SK-N-SH (cell line): ENCODE data around the gene AIFM3. TPM values are rescaled to one million over a fixed set of nuclear protein-coding genes. Genes with fewer than 3 reads are reported as not detected.

Source experiments
- CTCF ChIA-PET: fragments of 300-600, 350-600 bp; formaldehyde crosslinking; extraction: SDS; loops from one replicate; lab custom pipeline; 2021; lab: Yijun Ruan, JAX
- POLR2A ChIA-PET: fragments of 350-600 bp; sonication (Branson Sonifier 250); formaldehyde crosslinking; extraction: SDS; loops from one replicate; lab custom pipeline; 2020; ENCODE audit warnings: antibody characterized with exemption, inconsistent platforms; lab: Yijun Ruan, JAX
- DNase-seq: peaks from one replicate; pipeline ENCODE4 v3.0.0; 2012
- H2AFZ ChIP-seq: fragments of 200-600 bp; sonication (generic); 2 replicates; pipeline ENCODE4 v1.8.1; 2016; ENCODE audit warnings: antibody characterized with exemption, mild to moderate bottlenecking, low read depth
- H3F3A ChIP-seq: fragments of 200-600 bp; sonication (generic); replicated peaks from 2 replicates; pipeline ENCODE3; 2016; ENCODE audit warnings: antibody characterized with exemption, mild to moderate bottlenecking; ENCODE audit not compliant: insufficient read depth
- H3K27ac ChIP-seq, 2 experiments: fragments of 200-500 bp in 1 of 2; fragments of 200-600 bp in 1 of 2; sonication (Bioruptor generic) in 1 of 2; sonication (generic), shearing (Covaris generic) in 1 of 2; 2 replicates each; pipeline versions ENCODE4 v1.5.1 to v1.6.1; 2014 to 2016; ENCODE audit warnings: low read depth in 2 of 2, inconsistent platforms in 1 of 2, low read length in 1 of 2, mild to moderate bottlenecking in 1 of 2, mixed read lengths in 1 of 2
- H3K27me3 ChIP-seq: fragments of 200-600 bp; sonication (generic), shearing (Covaris generic); 2 replicates; pipeline ENCODE4 v1.6.1; 2016; ENCODE audit warnings: mixed run types; ENCODE audit not compliant: insufficient read depth
- H3K36me3 ChIP-seq, 2 experiments: fragments of 200-500 bp in 1 of 2; fragments of 200-600 bp in 1 of 2; sonication (Bioruptor generic) in 1 of 2; sonication (generic) in 1 of 2; replicated peaks in 1 of 2; 2 replicates each; pipeline versions ENCODE3 to v1.5.1; 2014 to 2016; ENCODE audit warnings: low read length in 1 of 2, mild to moderate bottlenecking in 1 of 2; ENCODE audit not compliant: insufficient read depth in 2 of 2, control insufficient read depth in 1 of 2
- H3K4me1 ChIP-seq, 2 experiments: fragments of 200-500 bp in 1 of 2; fragments of 200-600 bp in 1 of 2; sonication (Bioruptor generic) in 1 of 2; sonication (generic), shearing (Covaris generic) in 1 of 2; 2 replicates each; pipeline versions ENCODE4 v1.5.1 to v1.6.1; 2014 to 2016; ENCODE audit warnings: low read depth in 1 of 2, low read length in 1 of 2, mixed run types in 1 of 2; ENCODE audit not compliant: insufficient read depth in 2 of 2, control insufficient read depth in 1 of 2
- H3K4me2 ChIP-seq: fragments of 200-600 bp; sonication (generic), shearing (Covaris generic); 2 replicates; pipeline ENCODE4 v1.6.1; 2017; ENCODE audit warnings: mixed run types
- H3K4me3 ChIP-seq, 2 experiments: fragments of 200-500 bp in 1 of 2; fragments of 200-600 bp in 1 of 2; sonication (Bioruptor generic) in 1 of 2; sonication (generic), shearing (Covaris generic) in 1 of 2; 2 replicates each; pipeline versions ENCODE4 v1.5.1 to v1.8.1; 2014 to 2016; ENCODE audit warnings: low read depth in 2 of 2, inconsistent platforms in 1 of 2, low read length in 1 of 2, mild to moderate bottlenecking in 1 of 2, mixed read lengths in 1 of 2, moderate library complexity in 1 of 2
- H3K79me2 ChIP-seq: fragments of 200-600 bp; sonication (generic); 2 replicates; pipeline ENCODE4 v1.8.1; 2017; ENCODE audit warnings: mild to moderate bottlenecking; ENCODE audit not compliant: insufficient read depth
- H3K9ac ChIP-seq: fragments of 200-600 bp; sonication (generic); 2 replicates; pipeline ENCODE4 v1.6.1; 2017; ENCODE audit warnings: mixed run types
- H3K9me2 ChIP-seq: fragments of 200-600 bp; sonication (generic); 2 replicates; pipeline ENCODE4 v1.6.1; 2017; ENCODE audit warnings: mixed run types
- H3K9me3 ChIP-seq: fragments of 200-600 bp; sonication (generic); 2 replicates; pipeline ENCODE4 v1.6.1; 2017; ENCODE audit warnings: mixed run types, mild to moderate bottlenecking, moderate library complexity
- H4K20me1 ChIP-seq: fragments of 200-600 bp; sonication (generic); 2 replicates; pipeline ENCODE4 v1.6.1; 2017; ENCODE audit warnings: mild to moderate bottlenecking, mixed run types; ENCODE audit not compliant: insufficient read depth
- CHD2 ChIP-seq: fragments of 150-350 bp; IDR thresholded peaks from 2 replicates; pipeline ENCODE4 v1.6.1; 2018; ENCODE audit warnings: low read length; ENCODE audit not compliant: partially characterized antibody
- CTCF ChIP-seq: fragments of 200-600 bp; sonication (generic); IDR thresholded peaks from 2 replicates; pipeline ENCODE4 v1.6.1; 2017; ENCODE audit warnings: antibody characterized with exemption, mild to moderate bottlenecking, moderate library complexity
- ELF1 ChIP-seq: IDR thresholded peaks from 2 replicates; pipeline ENCODE4 v1.4.0; 2012
- EZH2phosphoT487 ChIP-seq: fragments of 200-600 bp; sonication (generic); IDR thresholded peaks from 2 replicates; pipeline ENCODE4 v1.6.1; 2017; ENCODE audit warnings: low read depth, mixed run types, mild to moderate bottlenecking, antibody characterized with exemption, moderate library complexity, borderline replicate concordance
- FOSL2 ChIP-seq: IDR thresholded peaks from 2 replicates; pipeline ENCODE4 v1.4.0; 2012; ENCODE audit warnings: low read depth, mild to moderate bottlenecking, moderate library complexity, borderline replicate concordance
- GABPA ChIP-seq: IDR thresholded peaks from 2 replicates; pipeline ENCODE4 v1.4.0; 2012; ENCODE audit warnings: low read depth, mild to moderate bottlenecking
- JUND ChIP-seq: IDR thresholded peaks from 2 replicates; pipeline ENCODE4 v1.4.0; 2012
- MAX ChIP-seq: IDR thresholded peaks from 2 replicates; pipeline ENCODE4 v1.4.0; 2012; ENCODE audit warnings: low read depth
- NFIC ChIP-seq: IDR thresholded peaks from 2 replicates; pipeline ENCODE4 v1.4.0; 2012; ENCODE audit warnings: borderline replicate concordance
- NRF1 ChIP-seq: IDR thresholded peaks from 2 replicates; pipeline ENCODE4 v1.6.1; 2012; ENCODE audit warnings: low read depth, mild to moderate bottlenecking, low read length
- POLR2AphosphoS5 ChIP-seq: IDR thresholded peaks from 2 replicates; pipeline ENCODE4 v1.6.1; 2012; ENCODE audit warnings: low read depth, low read length
- RAD21 ChIP-seq: IDR thresholded peaks from 2 replicates; pipeline ENCODE4 v1.6.1; 2012; ENCODE audit warnings: mild to moderate bottlenecking, low read length
- REST ChIP-seq: IDR thresholded peaks from 2 replicates; pipeline ENCODE4 v1.6.1; 2012; ENCODE audit warnings: mild to moderate bottlenecking, low read depth, low read length, moderate library complexity
- RFX5 ChIP-seq: IDR thresholded peaks from 2 replicates; pipeline ENCODE4 v1.6.1; 2012; ENCODE audit warnings: mild to moderate bottlenecking, improper control_type of control experiment, low read length
- SMC3 ChIP-seq: IDR thresholded peaks from 2 replicates; pipeline ENCODE4 v1.6.1; 2012; ENCODE audit warnings: low read depth, low read length, improper control_type of control experiment
- TAF1 ChIP-seq: IDR thresholded peaks from 2 replicates; pipeline ENCODE4 v1.6.1; 2012; ENCODE audit warnings: low read depth, mild to moderate bottlenecking, low read length, moderate library complexity, borderline replicate concordance
- TEAD4 ChIP-seq: IDR thresholded peaks from 2 replicates; pipeline ENCODE4 v1.4.0; 2012; ENCODE audit warnings: mild to moderate bottlenecking, borderline replicate concordance; ENCODE audit not compliant: insufficient read depth
- USF1 ChIP-seq: IDR thresholded peaks from 2 replicates; pipeline ENCODE4 v1.4.0; 2012; ENCODE audit warnings: low read depth, borderline replicate concordance
- USF2 ChIP-seq: fragments of 150-350 bp; IDR thresholded peaks from 2 replicates; pipeline ENCODE4 v1.6.1; 2017; ENCODE audit warnings: antibody characterized with exemption, low read length, low read depth, borderline replicate concordance
- ZBTB33 ChIP-seq: IDR thresholded peaks from 2 replicates; pipeline ENCODE4 v1.4.0; 2012; ENCODE audit warnings: low read depth, borderline replicate concordance
- whole genome bisulfite sequencing: methylation state at CpG from one replicate; pipeline ENCODE4 v1.1.6; 2017; ENCODE audit warnings: low lambda C conversion rate; 5-methylcytosine and 5-hydroxymethylcytosine counted together
- polyA plus RNA-seq, 3 experiments: library from polyadenylated mRNA; depleted of rRNA; stranded (reverse); fragments of >200 nt; gene quantifications; 2 replicates each; pipeline ENCODE4 v1.2.3, GENCODE V29; 2012

AIFM3 gene
- polyA plus RNA-seq, 1 of the 3 experiments (the other 2 are of a cell fraction), result 1.7 TPM

- no peak for TF ChIP-seq MAX
- TF ChIP-seq RAD21, result no peak
- no peak for TF ChIP-seq NFIC
- TF ChIP-seq TEAD4, result no peak
- no peak for TF ChIP-seq EZH2phosphoT487
- no peak for TF ChIP-seq CTCF
Measured at GRCh38 chr22:20962491-20962945, 4.5 kb upstream of the AIFM3 start (continued).

GRCh38 chr22:20963201-20964052 is 3.6 kb upstream of the AIFM3 start:
- no peaks in the 10 kb centered on the region for H3K9me3 ChIP-seq
- no peaks in the 10 kb centered on the region for H3K79me2 ChIP-seq
- H3K27ac ChIP-seq, result no peak overlapping the region
- TF ChIP-seq NRF1, result no peak
- TF ChIP-seq POLR2AphosphoS5, result no peak
- TF ChIP-seq GABPA, result no peak
- no peak for TF ChIP-seq TAF1
- TF ChIP-seq CHD2, result no peak
- TF ChIP-seq SMC3, result no peak
- no peak for TF ChIP-seq RFX5
- no peak for TF ChIP-seq ELF1
- no peak for TF ChIP-seq REST
- TF ChIP-seq USF1, result no peak
- no peak for TF ChIP-seq FOSL2
- TF ChIP-seq USF2, result no peak
- TF ChIP-seq JUND, result no peak
- no peak for TF ChIP-seq ZBTB33
- H3K4me3 ChIP-seq, result no peak overlapping the region
- H3K4me1 ChIP-seq, result peaks cover 0 to 19% of the 10 kb centered on the region in 2 experiments; a peak in 1 of 4 replicates
- H3F3A ChIP-seq, result no peaks in the 10 kb centered on the region
- H4K20me1 ChIP-seq, result no peaks in the 10 kb centered on the region
- H2AFZ ChIP-seq, result no peak overlapping the region
- no peaks in the 10 kb centered on the region for H3K9me2 ChIP-seq
- no peak overlapping the region for H3K4me2 ChIP-seq
- no peaks in the 10 kb centered on the region for H3K27me3 ChIP-seq
- WGBS, result 76% methylated on average over 6 of the region's 7 CpGs
- H3K9ac ChIP-seq, result no peak overlapping the region
- ChIA-PET POLR2A (interaction anchor here (1.6 kb wide), 1 partner anchor 19 kb away, joined by 6 read pairs; the partner anchor contains the start of gene LZTR1), CTCF (interaction anchor here (1.2 to 7.0 kb wide), 6 partner anchors 10 to 159 kb away, joined by 3 to 44 read pairs (median 14); partner anchors contain the start of gene LZTR1)
- H3K36me3 ChIP-seq, result no peaks in the 10 kb centered on the region
- peak; percentile 15 for DNase-seq
